Ishikawa (cell line): ENCODE measurements around the gene USP53.

Source experiments
- CEBPB ChIP-seq: IDR thresholded peaks from 2 replicates; pipeline ENCODE4 v1.6.1; 2012
- CREB1 ChIP-seq: IDR thresholded peaks from 2 replicates; pipeline ENCODE4 v1.6.1; 2012; ENCODE audit warnings: low read depth
- EGR1 ChIP-seq: IDR thresholded peaks from 2 replicates; pipeline ENCODE4 v1.6.1; 2012
- EP300 ChIP-seq: IDR thresholded peaks from 2 replicates; pipeline ENCODE4 v1.6.1; 2012; ENCODE audit warnings: borderline replicate concordance
- FOXM1 ChIP-seq: IDR thresholded peaks from 2 replicates; pipeline ENCODE4 v1.6.1; 2012; ENCODE audit warnings: low read depth, borderline replicate concordance
- MAX ChIP-seq: IDR thresholded peaks from 2 replicates; pipeline ENCODE4 v1.6.1; 2012
- NFIC ChIP-seq: IDR thresholded peaks from 2 replicates; pipeline ENCODE4 v1.6.1; 2012
- RAD21 ChIP-seq: IDR thresholded peaks from 2 replicates; pipeline ENCODE4 v1.6.1; 2012; ENCODE audit warnings: low read depth
- REST ChIP-seq: IDR thresholded peaks from 2 replicates; pipeline ENCODE4 v1.6.1; 2012; ENCODE audit warnings: low read depth, mild to moderate bottlenecking
- TAF1 ChIP-seq: IDR thresholded peaks from 2 replicates; pipeline ENCODE4 v1.6.1; 2012; ENCODE audit warnings: low read depth, mild to moderate bottlenecking
- TCF12 ChIP-seq: IDR thresholded peaks from 2 replicates; pipeline ENCODE4 v1.6.1; 2012; ENCODE audit warnings: low read depth
- TEAD4 ChIP-seq: IDR thresholded peaks from 2 replicates; pipeline ENCODE4 v1.6.1; 2012
- USF1 ChIP-seq: IDR thresholded peaks from 2 replicates; pipeline ENCODE4 v1.6.1; 2012
- YY1 ChIP-seq: IDR thresholded peaks from 2 replicates; pipeline ENCODE4 v1.6.1; 2012; ENCODE audit warnings: low read depth
- ZBTB7A ChIP-seq: IDR thresholded peaks from 2 replicates; pipeline ENCODE4 v1.6.1; 2012; ENCODE audit warnings: low read depth

Gene USP53

GRCh38 chr4:119271361-119272085 lies 59.0 kb downstream of the USP53 start:
- no peak for TF ChIP-seq FOXM1
- TF ChIP-seq TAF1: no peak
- no peak for TF ChIP-seq USF1
- TF ChIP-seq MAX: no peak
- no peak for TF ChIP-seq YY1
- no peak for TF ChIP-seq CREB1
- TF ChIP-seq ZBTB7A: no peak
- no peak for TF ChIP-seq TCF12
- no peak for TF ChIP-seq EP300
- no peak for TF ChIP-seq EGR1
- TF ChIP-seq CEBPB: no peak

- TF ChIP-seq CREB1: no peak
- TF ChIP-seq USF1: no peak
- TF ChIP-seq YY1: no peak
- no peak for TF ChIP-seq EP300
- TF ChIP-seq RAD21: no peak
- TF ChIP-seq MAX: no peak
- TF ChIP-seq TCF12: no peak
- TF ChIP-seq TEAD4: no peak
- no peak for TF ChIP-seq REST
- no peak for TF ChIP-seq TAF1
- no peak for TF ChIP-seq NFIC
- TF ChIP-seq ZBTB7A: no peak
- no peak for TF ChIP-seq FOXM1
- no peak for TF ChIP-seq CEBPB
- no peak for TF ChIP-seq EGR1
Measured at GRCh38 chr4:119281393-119281792, 68.9 kb downstream of the USP53 start.

- TF ChIP-seq ZBTB7A: no peak
- no peak for TF ChIP-seq TEAD4
- TF ChIP-seq EP300: no peak
- TF ChIP-seq TAF1: no peak
Measured at GRCh38 chr4:119284876-119285780, 72.6 kb downstream of the USP53 start.

GRCh38 chr4:119286377-119287002 lies 74.0 kb downstream of the USP53 start:
- TF ChIP-seq CEBPB: no peak
- peak; percentile 66 for TF ChIP-seq RAD21

- TF ChIP-seq EP300: no peak
- no peak for TF ChIP-seq REST
- no peak for TF ChIP-seq TAF1
- no peak for TF ChIP-seq USF1
- no peak for TF ChIP-seq YY1
- TF ChIP-seq MAX: no peak
- TF ChIP-seq NFIC: no peak
- TF ChIP-seq CREB1: no peak
- TF ChIP-seq FOXM1: no peak
- TF ChIP-seq RAD21: no peak
- no peak for TF ChIP-seq TCF12
- no peak for TF ChIP-seq TEAD4
- no peak for TF ChIP-seq ZBTB7A
Measured at GRCh38 chr4:119289313-119289712, 76.8 kb downstream of the USP53 start.
